Measurements from ENCODE around the gene SLC22A4.

SLC22A4 gene

DNA sequence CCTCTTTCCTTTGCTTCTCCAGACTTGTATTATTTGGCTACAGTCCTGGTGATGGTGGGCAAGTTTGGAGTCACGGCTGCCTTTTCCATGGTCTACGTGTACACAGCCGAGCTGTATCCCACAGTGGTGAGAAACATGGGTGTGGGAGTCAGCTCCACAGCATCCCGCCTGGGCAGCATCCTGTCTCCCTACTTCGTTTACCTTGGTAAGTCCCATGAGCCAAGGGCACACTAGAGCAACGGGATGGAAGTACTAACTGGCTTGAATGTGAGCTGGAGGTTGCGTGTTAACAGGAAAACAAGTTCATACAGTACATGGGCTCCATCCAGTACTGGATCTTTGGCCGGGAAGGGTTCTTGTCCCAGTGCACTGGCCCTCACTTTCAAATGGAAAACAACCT is 98.2 kb downstream of the SLC22A4 start:
- TF ChIP-seq, protein P1, sequence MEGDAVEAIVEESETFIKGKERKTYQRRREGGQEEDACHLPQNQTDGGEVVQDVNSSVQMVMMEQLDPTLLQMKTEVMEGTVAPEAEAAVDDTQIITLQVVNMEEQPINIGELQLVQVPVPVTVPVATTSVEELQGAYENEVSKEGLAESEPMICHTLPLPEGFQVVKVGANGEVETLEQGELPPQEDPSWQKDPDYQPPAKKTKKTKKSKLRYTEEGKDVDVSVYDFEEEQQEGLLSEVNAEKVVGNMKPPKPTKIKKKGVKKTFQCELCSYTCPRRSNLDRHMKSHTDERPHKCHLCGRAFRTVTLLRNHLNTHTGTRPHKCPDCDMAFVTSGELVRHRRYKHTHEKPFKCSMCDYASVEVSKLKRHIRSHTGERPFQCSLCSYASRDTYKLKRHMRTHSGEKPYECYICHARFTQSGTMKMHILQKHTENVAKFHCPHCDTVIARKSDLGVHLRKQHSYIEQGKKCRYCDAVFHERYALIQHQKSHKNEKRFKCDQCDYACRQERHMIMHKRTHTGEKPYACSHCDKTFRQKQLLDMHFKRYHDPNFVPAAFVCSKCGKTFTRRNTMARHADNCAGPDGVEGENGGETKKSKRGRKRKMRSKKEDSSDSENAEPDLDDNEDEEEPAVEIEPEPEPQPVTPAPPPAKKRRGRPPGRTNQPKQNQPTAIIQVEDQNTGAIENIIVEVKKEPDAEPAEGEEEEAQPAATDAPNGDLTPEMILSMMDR (IDR thresholded peaks at IDR 0.05; ENCODE audit: low read length): no peak
- no peak for TF ChIP-seq EZH2phosphoT487 (IDR thresholded peaks at IDR 0.05; ENCODE audit: low read length)
- no peak for TF ChIP-seq EZH2 (optimal IDR thresholded peaks at IDR 0.05; ENCODE audit: low read depth, low read length)

DNA sequence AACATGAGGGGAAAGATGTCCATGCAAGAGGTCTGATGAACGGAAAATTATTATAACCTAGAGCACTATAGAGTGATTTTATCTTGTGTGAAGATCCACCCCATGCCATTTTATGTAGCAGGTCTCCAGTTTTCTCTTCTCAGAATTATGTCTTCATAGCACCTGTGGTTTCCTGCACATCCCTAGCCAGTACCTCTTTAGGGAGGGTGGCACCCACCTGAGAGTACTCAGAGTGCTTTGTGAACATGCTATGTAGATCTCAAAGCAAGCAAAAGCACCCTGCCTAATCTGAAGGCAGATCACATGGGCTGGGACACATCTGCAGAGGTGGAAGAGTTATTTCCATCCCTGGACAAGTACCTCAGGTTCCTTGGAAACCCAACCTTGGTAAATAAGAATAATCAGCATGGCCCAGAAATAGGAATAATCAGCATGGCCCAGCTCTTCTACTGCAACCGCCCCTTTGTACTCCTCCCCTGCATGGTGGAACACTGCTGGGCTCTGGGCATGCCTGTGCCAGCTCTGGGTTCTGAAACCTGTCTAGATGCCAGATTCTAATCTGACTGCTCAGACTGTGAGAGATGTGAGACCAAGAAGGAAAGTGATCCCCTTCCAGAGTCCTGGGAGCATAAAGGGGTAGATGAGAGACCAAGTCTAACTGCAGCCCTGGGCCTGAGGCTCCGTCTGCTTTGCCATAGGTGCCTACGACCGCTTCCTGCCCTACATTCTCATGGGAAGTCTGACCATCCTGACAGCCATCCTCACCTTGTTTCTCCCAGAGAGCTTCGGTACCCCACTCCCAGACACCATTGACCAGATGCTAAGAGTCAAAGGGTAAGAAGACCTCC is 99.0 kb downstream of the SLC22A4 start:
- no peak for TF ChIP-seq EZH2phosphoT487 (IDR thresholded peaks at IDR 0.05; ENCODE audit: low read length)
- TF ChIP-seq EZH2 (optimal IDR thresholded peaks at IDR 0.05; ENCODE audit: low read depth, low read length): no peak
- TF ChIP-seq, protein P1 (IDR thresholded peaks at IDR 0.05; ENCODE audit: low read length): no peak
- Histone ChIP-seq H3K27me3 (replicated peaks; ENCODE audit: insufficient read depth, low read length) (no peaks in the 10 kb centered on the region), H3K4me3 (ENCODE audit: low read length) (no peak overlapping the region), H2AFZ (ENCODE audit: low read length) (no peak overlapping the region), H3K36me3 (replicated peaks; ENCODE audit: insufficient read depth, low read length) (no peaks in the 10 kb centered on the region), H3K4me2 (ENCODE audit: low read depth, low read length) (no peak overlapping the region), H3F3A (ENCODE audit: insufficient read depth, low read length) (no peaks in the 10 kb centered on the region), H3K4me1 (ENCODE audit: low read length) (peaks cover under 1% of the 10 kb centered on the region; the same call in 1 of the 2 replicates), H3K9me3 (replicated peaks; ENCODE audit: insufficient read depth, low read length) (no peaks in the 10 kb centered on the region), H3K9me2 (replicated peaks; ENCODE audit: insufficient read depth, low read length) (no peaks in the 10 kb centered on the region), H3K27ac (ENCODE audit: low read length) (no peak overlapping the region), H3K9ac (ENCODE audit: low read length) (no peak overlapping the region), H3K79me2 (ENCODE audit: low read length) (no peaks in the 10 kb centered on the region), H4K20me1 (ENCODE audit: insufficient read depth, low read length) (no peaks in the 10 kb centered on the region)
- DNase-seq: no peak

More for the DNA sequence above, 98.2 kb downstream of the SLC22A4 start:
- no peak overlapping the region for H2AFZ ChIP-seq (ENCODE audit: low read length)
- no peaks in the 10 kb centered on the region for H4K20me1 ChIP-seq (ENCODE audit: insufficient read depth, low read length)
- no peaks in the 10 kb centered on the region for H3F3A ChIP-seq (ENCODE audit: insufficient read depth, low read length)
- H3K9ac ChIP-seq (ENCODE audit: low read length): no peak overlapping the region
- peaks cover 9% of the 10 kb centered on the region for H3K4me1 ChIP-seq (ENCODE audit: low read length)
- no peak overlapping the region for H3K27ac ChIP-seq (ENCODE audit: low read length)
- H3K36me3 ChIP-seq (replicated peaks; ENCODE audit: insufficient read depth, low read length): no peaks in the 10 kb centered on the region
- H3K9me2 ChIP-seq (replicated peaks; ENCODE audit: insufficient read depth, low read length): no peaks in the 10 kb centered on the region
- DNase-seq: no peak
- H3K79me2 ChIP-seq (ENCODE audit: low read length): no peaks in the 10 kb centered on the region
- no peaks in the 10 kb centered on the region for H3K27me3 ChIP-seq (replicated peaks; ENCODE audit: insufficient read depth, low read length)
- no peak overlapping the region for H3K4me3 ChIP-seq (ENCODE audit: low read length)
- H3K9me3 ChIP-seq (replicated peaks; ENCODE audit: insufficient read depth, low read length): no peaks in the 10 kb centered on the region
- H3K4me2 ChIP-seq (ENCODE audit: low read depth, low read length): no peak overlapping the region

All from MM.1S (cell line).